Measurements from ENCODE around the gene DLGAP4.

- TF ChIP-seq MAX (IDR thresholded peaks at IDR 0.05) (no peak), SUZ12 (IDR thresholded peaks at IDR 0.05; ENCODE audit: low read length) (no peak), RXRA (IDR thresholded peaks at IDR 0.05; ENCODE audit: insufficient read depth, low read depth, low read length) (no peak), POU5F1 (IDR thresholded peaks at IDR 0.05; ENCODE audit: low read depth, low read length) (no peak), YY1 (IDR thresholded peaks at IDR 0.05; ENCODE audit: low read depth, low read length) (no peak), POLR2AphosphoS5 (IDR thresholded peaks at IDR 0.05; ENCODE audit: low read depth, low read length) (no peak), POLR2A (IDR thresholded peaks at IDR 0.05; ENCODE audit: control extremely low read depth in 1 of 2, low read depth in 2 of 2, low read length in 2 of 2) (no peak), GABPA (IDR thresholded peaks at IDR 0.05; ENCODE audit: borderline replicate concordance, insufficient read depth, low read length) (no peak), SP1 (IDR thresholded peaks at IDR 0.05; ENCODE audit: low read depth, low read length) (no peak), SP2 (IDR thresholded peaks at IDR 0.05; ENCODE audit: low read length) (no peak), ZNF274 (IDR thresholded peaks at IDR 0.05; ENCODE audit: borderline replicate concordance, extremely low read depth, low read length) (no peak)
- TF ChIP-seq, protein P1, sequence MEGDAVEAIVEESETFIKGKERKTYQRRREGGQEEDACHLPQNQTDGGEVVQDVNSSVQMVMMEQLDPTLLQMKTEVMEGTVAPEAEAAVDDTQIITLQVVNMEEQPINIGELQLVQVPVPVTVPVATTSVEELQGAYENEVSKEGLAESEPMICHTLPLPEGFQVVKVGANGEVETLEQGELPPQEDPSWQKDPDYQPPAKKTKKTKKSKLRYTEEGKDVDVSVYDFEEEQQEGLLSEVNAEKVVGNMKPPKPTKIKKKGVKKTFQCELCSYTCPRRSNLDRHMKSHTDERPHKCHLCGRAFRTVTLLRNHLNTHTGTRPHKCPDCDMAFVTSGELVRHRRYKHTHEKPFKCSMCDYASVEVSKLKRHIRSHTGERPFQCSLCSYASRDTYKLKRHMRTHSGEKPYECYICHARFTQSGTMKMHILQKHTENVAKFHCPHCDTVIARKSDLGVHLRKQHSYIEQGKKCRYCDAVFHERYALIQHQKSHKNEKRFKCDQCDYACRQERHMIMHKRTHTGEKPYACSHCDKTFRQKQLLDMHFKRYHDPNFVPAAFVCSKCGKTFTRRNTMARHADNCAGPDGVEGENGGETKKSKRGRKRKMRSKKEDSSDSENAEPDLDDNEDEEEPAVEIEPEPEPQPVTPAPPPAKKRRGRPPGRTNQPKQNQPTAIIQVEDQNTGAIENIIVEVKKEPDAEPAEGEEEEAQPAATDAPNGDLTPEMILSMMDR (IDR thresholded peaks at IDR 0.05; ENCODE audit: control extremely low read depth in 1 of 3, insufficient read depth in 1 of 3, low read depth in 1 of 3, low read length in 3 of 3) = no peak
These were observed 44.6 kb upstream of the DLGAP4 start for GRCh38 chr20:36261389-36262105.

All from H1 (cell line).